SU-DHL-6 (cell line): ENCODE data around the gene ASCL2.
A peak's percentile ranks its signal among the peaks of the same experiment; 100 is the strongest.

ENCODE experiments used
- H2AFZ ChIP-seq: fragments of 200-600 bp; sonication (generic); 2 replicates; pipeline ENCODE4 v1.6.1; 2014; ENCODE audit warnings: low read depth, mild to moderate bottlenecking, moderate library complexity, mixed read lengths, antibody characterized with exemption, low read length; ENCODE audit not compliant: severe bottlenecking
- H3F3A ChIP-seq: fragments of 200-600 bp; shearing (Covaris generic); 2 replicates; pipeline ENCODE4 v1.6.0; 2016; ENCODE audit warnings: antibody characterized with exemption, mild to moderate bottlenecking; ENCODE audit not compliant: insufficient read depth
- H3K27ac ChIP-seq: fragments of 200-600 bp; sonication (generic); 2 replicates; pipeline ENCODE4 v1.5.1; 2016; ENCODE audit warnings: low read depth, mild to moderate bottlenecking, low read length, moderate library complexity, mixed read lengths
- H3K27me3 ChIP-seq: fragments of 200-600 bp; sonication (generic), shearing (Covaris generic); 2 replicates; pipeline ENCODE4 v1.6.0; 2014; ENCODE audit warnings: mild to moderate bottlenecking, low read length
- H3K36me3 ChIP-seq: fragments of 200-600 bp; sonication (generic); 2 replicates; pipeline ENCODE4 v1.6.1; 2014; ENCODE audit warnings: mild to moderate bottlenecking, low read length, mixed read lengths
- H3K4me2 ChIP-seq: fragments of 300-600, 200-600 bp; shearing (Covaris generic), sonication (generic); 2 replicates; pipeline ENCODE4 v1.6.0; 2014; ENCODE audit warnings: low read length, low read depth, mild to moderate bottlenecking; ENCODE audit not compliant: poor library complexity, severe bottlenecking
- H3K4me3 ChIP-seq: fragments of 200-600 bp; sonication (generic); 2 replicates; pipeline ENCODE4 v1.5.1; 2014; ENCODE audit warnings: antibody characterized with exemption, low read length, mild to moderate bottlenecking, mixed read lengths; ENCODE audit not compliant: insufficient read depth, poor library complexity, severe bottlenecking
- H3K79me2 ChIP-seq: fragments of 200-600 bp; sonication (generic); 2 replicates; pipeline ENCODE4 v1.6.1; 2014; ENCODE audit warnings: mild to moderate bottlenecking, low read length, moderate library complexity; ENCODE audit not compliant: insufficient read depth
- H3K9ac ChIP-seq: fragments of 200-600 bp; sonication (generic); 2 replicates; pipeline ENCODE4 v1.7.0; 2014; ENCODE audit warnings: mild to moderate bottlenecking, low read length
- H3K9me2 ChIP-seq: fragments of 200-600 bp; sonication (generic); replicated peaks from 2 replicates; pipeline ENCODE4 v1.6.1; 2014; ENCODE audit warnings: low read length; ENCODE audit not compliant: insufficient read depth
- H3K9me3 ChIP-seq: fragments of 200-600 bp; sonication (generic); 2 replicates; pipeline ENCODE4 v1.6.1; 2014; ENCODE audit warnings: low read length, mixed read lengths; ENCODE audit not compliant: insufficient read depth
- H4K20me1 ChIP-seq: fragments of 200-600 bp; sonication (generic); 2 replicates; pipeline ENCODE4 v1.6.1; 2014; ENCODE audit warnings: low read depth, mild to moderate bottlenecking, antibody characterized with exemption, low read length, moderate library complexity, mixed read lengths
- CTCF ChIP-seq: fragments of 200-600 bp; sonication (generic); IDR thresholded peaks from one replicate; pipeline ENCODE4 v1.5.1; 2017; ENCODE audit warnings: antibody characterized with exemption, mild to moderate bottlenecking, low read length, moderate library complexity; ENCODE audit not compliant: insufficient read depth, poor library complexity, severe bottlenecking
- EZH2phosphoT487 ChIP-seq: fragments of 200-600 bp; sonication (generic), shearing (Covaris generic); conservative IDR thresholded peaks from 2 replicates; pipeline ENCODE4 v1.6.1; 2018; ENCODE audit warnings: mild to moderate bottlenecking, antibody characterized with exemption, low read length, moderate library complexity, mixed read lengths

ASCL2 gene

GRCh38 chr11:2260491-2261364 lies 9.7 kb downstream of the ASCL2 start:
- no peaks in the 10 kb centered on the region for H3K27me3 ChIP-seq
- no peak overlapping the region for H2AFZ ChIP-seq
- no peak overlapping the region for H3K4me3 ChIP-seq
- H3K27ac ChIP-seq, result no peak overlapping the region
- TF ChIP-seq CTCF (no peak), EZH2phosphoT487 (0 out of 2 replicates have a peak, but pooled peaks have one; percentile 40)
- H3K36me3 ChIP-seq, result no peaks in the 10 kb centered on the region
- no peaks in the 10 kb centered on the region for H3F3A ChIP-seq
- no peaks in the 10 kb centered on the region for H3K79me2 ChIP-seq
- no peak overlapping the region for H3K9ac ChIP-seq
- H3K9me2 ChIP-seq, result no peaks in the 10 kb centered on the region
- H4K20me1 ChIP-seq, result no peaks in the 10 kb centered on the region
- no peak overlapping the region for H3K4me2 ChIP-seq
- H3K9me3 ChIP-seq, result no peaks in the 10 kb centered on the region

GRCh38 chr11:2259897-2260451 lies 10.4 kb downstream of the ASCL2 start:
- Histone ChIP-seq H3K79me2 (no peaks in the 10 kb centered on the region), H3K4me2 (no peak overlapping the region), H3K9me3 (no peaks in the 10 kb centered on the region), H3F3A (no peaks in the 10 kb centered on the region), H4K20me1 (no peaks in the 10 kb centered on the region), H3K9ac (no peak overlapping the region), H3K4me3 (no peak overlapping the region), H3K36me3 (no peaks in the 10 kb centered on the region), H3K27ac (no peak overlapping the region), H2AFZ (no peak overlapping the region), H3K9me2 (no peaks in the 10 kb centered on the region), H3K27me3 (no peaks in the 10 kb centered on the region)
- no peak for TF ChIP-seq CTCF
- TF ChIP-seq EZH2phosphoT487, result no peak

GRCh38 chr11:2259466-2259830 lies 10.9 kb downstream of the ASCL2 start:
- Histone ChIP-seq H3K4me2 (no peak overlapping the region), H3K79me2 (no peaks in the 10 kb centered on the region), H3K36me3 (no peaks in the 10 kb centered on the region), H2AFZ (no peak overlapping the region), H3K9ac (no peak overlapping the region), H3K27ac (no peak overlapping the region), H3K4me3 (no peak overlapping the region), H4K20me1 (no peaks in the 10 kb centered on the region), H3K9me2 (no peaks in the 10 kb centered on the region), H3K27me3 (no peaks in the 10 kb centered on the region), H3K9me3 (no peaks in the 10 kb centered on the region), H3F3A (no peaks in the 10 kb centered on the region)
- TF ChIP-seq EZH2phosphoT487, result no peak
- TF ChIP-seq CTCF, result no peak
